CD14-positive monocyte (primary cell): Measurements from ENCODE around the gene UBQLN2. TPM values are rescaled to one million over a fixed set of nuclear protein-coding genes. Genes with fewer than 3 reads are reported as not detected.

ENCODE experiments used
- DNase-seq, 3 donors: peaks; one replicate each; pipeline ENCODE4 v3.0.0-alpha.2; 2011 to 2022
- H2AFZ ChIP-seq: 2 replicates; pipeline ENCODE4 v1.6.0; 2012; ENCODE audit warnings: mild to moderate bottlenecking, low read depth, low read length, inconsistent platforms; ENCODE audit not compliant: insufficient read depth, poor library complexity, severe bottlenecking
- H3K27ac ChIP-seq, 2 donors: 1 replicate in 1 of 2; 2 replicates in 1 of 2; pipeline ENCODE4 v1.5.1; 2012 to 2013; ENCODE audit warnings: low read length in 2 of 2, control low read depth in 1 of 2, inconsistent platforms in 1 of 2, low read depth in 1 of 2, mild to moderate bottlenecking in 1 of 2
- H3K27me3 ChIP-seq, 2 donors: one replicate each; pipeline versions ENCODE4 v1.6.0 to v1.6.1; 2011 to 2013; ENCODE audit warnings: low read length in 2 of 2; ENCODE audit not compliant: control insufficient read depth in 2 of 2, insufficient read depth in 2 of 2
- H3K36me3 ChIP-seq, 2 donors: replicated peaks in 1 of 2; 1 replicate in 1 of 2; 2 replicates in 1 of 2; pipeline versions ENCODE4 v1.5.1 to v1.6.1; 2012 to 2013; ENCODE audit warnings: low read length in 2 of 2, control low read depth in 1 of 2, inconsistent platforms in 1 of 2, mild to moderate bottlenecking in 1 of 2; ENCODE audit not compliant: insufficient read depth in 2 of 2, control insufficient read depth in 1 of 2
- H3K4me1 ChIP-seq, 2 donors: 1 replicate in 1 of 2; 2 replicates in 1 of 2; pipeline versions ENCODE4 v1.5.1 to v1.6.1; 2012 to 2013; ENCODE audit warnings: low read length in 2 of 2, control low read depth in 1 of 2, inconsistent platforms in 1 of 2, mild to moderate bottlenecking in 1 of 2, moderate library complexity in 1 of 2; ENCODE audit not compliant: insufficient read depth in 2 of 2, control insufficient read depth in 1 of 2
- H3K4me2 ChIP-seq: replicated peaks from 2 replicates; pipeline ENCODE3; 2012; ENCODE audit warnings: low read length, moderate library complexity, mild to moderate bottlenecking; ENCODE audit not compliant: poor library complexity, severe bottlenecking; ENCODE audit errors: extremely low read depth
- H3K4me3 ChIP-seq, 3 experiments: fragments of 200-600 bp in 1 of 3; sonication (generic) in 1 of 3; replicated peaks in 1 of 3; 1 replicate in 2 of 3; 2 replicates in 1 of 3; pipeline ENCODE4 v1.5.1; 2011 to 2013; ENCODE audit warnings: low read length in 3 of 3, mild to moderate bottlenecking in 3 of 3, control low read depth in 2 of 3, low read depth in 2 of 3, inconsistent platforms in 1 of 3, moderate library complexity in 1 of 3
- H3K79me2 ChIP-seq: 2 replicates; pipeline ENCODE4 v1.6.0; 2012; ENCODE audit warnings: mild to moderate bottlenecking, control low read depth, inconsistent platforms, low read length, moderate library complexity; ENCODE audit not compliant: insufficient read depth
- H3K9ac ChIP-seq: 2 replicates; pipeline ENCODE4 v1.6.0; 2017; ENCODE audit warnings: low read length, mild to moderate bottlenecking; ENCODE audit not compliant: insufficient read depth, poor library complexity, severe bottlenecking
- H3K9me3 ChIP-seq, 2 donors: replicated peaks in 1 of 2; 1 replicate in 1 of 2; 2 replicates in 1 of 2; pipeline versions ENCODE4 v1.5.1 to v1.6.1; 2012 to 2013; ENCODE audit warnings: low read length in 2 of 2, control low read depth in 1 of 2; ENCODE audit not compliant: control insufficient read depth in 1 of 2, insufficient read depth in 1 of 2
- H4K20me1 ChIP-seq: 2 replicates; pipeline ENCODE4 v1.6.0; 2012; ENCODE audit warnings: mild to moderate bottlenecking, low read length, control low read depth, moderate library complexity; ENCODE audit not compliant: insufficient read depth
- H3K27ac Mint-ChIP-seq, 7 donors: one replicate each; pipeline ENCODE4 v1.8.0; 2020; ENCODE audit warnings: mild to moderate bottlenecking in 7 of 7, mixed read lengths in 7 of 7, moderate library complexity in 6 of 7, inconsistent platforms in 2 of 7
- H3K27me3 Mint-ChIP-seq, 3 donors: one replicate each; pipeline ENCODE4 v1.8.0; 2021 to 2022; ENCODE audit warnings: low read depth in 3 of 3, mild to moderate bottlenecking in 3 of 3, mixed read lengths in 3 of 3, moderate library complexity in 3 of 3, inconsistent platforms in 1 of 3
- H3K36me3 Mint-ChIP-seq, 2 donors: one replicate each; pipeline ENCODE4 v1.8.0; 2020; ENCODE audit warnings: mixed read lengths in 2 of 2, inconsistent platforms in 1 of 2, mild to moderate bottlenecking in 1 of 2
- H3K4me1 Mint-ChIP-seq: one replicate; pipeline ENCODE4 v1.8.0; 2020; ENCODE audit warnings: mild to moderate bottlenecking, mixed read lengths
- H3K4me3 Mint-ChIP-seq, 2 donors: one replicate each; pipeline ENCODE4 v1.8.0; 2020; ENCODE audit warnings: mild to moderate bottlenecking in 2 of 2, mixed read lengths in 2 of 2, moderate library complexity in 1 of 2
- H3K9me3 Mint-ChIP-seq, 7 donors: one replicate each; pipeline ENCODE4 v1.8.0; 2020 to 2022; ENCODE audit warnings: mixed read lengths in 7 of 7, mild to moderate bottlenecking in 6 of 7, moderate library complexity in 6 of 7, inconsistent platforms in 2 of 7
- CTCF ChIP-seq: fragments of 200-600 bp; IDR thresholded peaks from one replicate; pipeline ENCODE4 v1.8.0; 2022; ENCODE audit warnings: antibody characterized with exemption, mild to moderate bottlenecking
- WGBS: methylation state at CpG from one replicate; pipeline ENCODE4 v1.1.5; 2013; ENCODE audit warnings: missing lambda C conversion rate; ENCODE audit not compliant: insufficient coverage; 5-methylcytosine and 5-hydroxymethylcytosine counted together
- intact Hi-C, 2 donors: fragments of 100-400 bp; cut with micrococcal nuclease; formaldehyde crosslinking; loops; one replicate each; pipeline versions ENCODE4 v1.15.0 to v1.15.1; 2023
- polyA plus RNA-seq, 3 donors: library from polyadenylated mRNA; depleted of rRNA in 1 of 3; unstranded in 2 of 3; stranded (reverse) in 1 of 3; fragments of 300-500 nt in 2 of 3; fragments of >200 nt in 1 of 3; fragmentation: Illumina TruSeq in 2 of 3; gene quantifications; 1 replicate in 2 of 3; 2 replicates in 1 of 3; pipeline ENCODE4 v1.2.3, GENCODE V29; 2012 to 2021

Gene UBQLN2
- polyA plus RNA-seq, 3 donors: 12.6 to 38.4 (median 28.8) TPM

GRCh38 chrX:56600141-56600540 lies 36.7 kb downstream of the UBQLN2 start:
- Histone ChIP-seq H3K36me3 (no peaks in the 10 kb centered on the region), H2AFZ (no peak overlapping the region), H3K4me2 (no peak overlapping the region), H3K27ac (no peak overlapping the region), H3K79me2 (no peaks in the 10 kb centered on the region), H3K4me1 (no peaks in the 10 kb centered on the region), H4K20me1 (no peaks in the 10 kb centered on the region), H3K9ac (no peak overlapping the region), H3K27me3 (no peaks in the 10 kb centered on the region), H3K4me3 (no peak overlapping the region), H3K9me3 (peaks cover 0 to 6% of the 10 kb centered on the region in 2 donors)
- TF ChIP-seq CTCF: no peak
- Mint-ChIP-seq H3K4me1 (peaks cover 12% of the 10 kb centered on the region), H3K9me3 (peaks cover 2 to 15% (median 5%) of the 10 kb centered on the region in 7 donors), H3K36me3 (peaks cover 6 to 15% of the 10 kb centered on the region in 2 donors), H3K27me3 (peaks cover 0 to 7% (median 0%) of the 10 kb centered on the region in 3 donors), H3K27ac (no peak overlapping the region), H3K4me3 (no peak overlapping the region)
- WGBS: no CpG with 5 or more reads among the region's 2 CpGs
- intact Hi-C loops: no loop called here
- DNase-seq: no peak

DNA sequence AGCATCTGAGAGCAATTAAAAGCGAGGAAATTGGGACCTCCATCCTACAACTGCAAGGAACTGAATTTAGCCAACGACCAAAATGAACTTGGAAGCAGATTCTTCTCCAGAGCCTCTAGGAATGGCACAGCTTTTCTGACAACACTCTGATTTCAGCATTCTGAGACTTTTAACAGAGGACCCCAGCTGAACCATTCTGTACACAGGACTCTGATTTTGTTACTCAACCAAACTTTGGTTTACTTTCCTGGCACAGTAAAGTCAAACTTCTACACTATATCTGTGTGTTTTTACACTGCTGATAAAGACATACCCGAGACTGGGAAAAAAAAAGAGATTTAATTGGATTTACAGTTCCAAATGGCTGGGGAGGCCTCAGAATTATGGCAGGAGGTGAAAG lies 37.6 kb downstream of the UBQLN2 start:
- intact Hi-C loops: no loop called here
- Mint-ChIP-seq H3K36me3 (peaks cover 6 to 15% of the 10 kb centered on the region in 2 donors), H3K4me3 (no peak overlapping the region), H3K4me1 (peaks cover 3% of the 10 kb centered on the region), H3K27ac (no peak overlapping the region), H3K9me3 (peaks cover 2 to 18% (median 6%) of the 10 kb centered on the region in 7 donors), H3K27me3 (peaks cover 0 to 7% (median 0%) of the 10 kb centered on the region in 3 donors)
- Histone ChIP-seq H3K79me2 (no peaks in the 10 kb centered on the region), H4K20me1 (no peaks in the 10 kb centered on the region), H3K4me1 (no peaks in the 10 kb centered on the region), H2AFZ (no peak overlapping the region), H3K4me2 (no peak overlapping the region), H3K36me3 (no peaks in the 10 kb centered on the region), H3K9ac (no peak overlapping the region), H3K27ac (no peak overlapping the region), H3K4me3 (no peak overlapping the region), H3K27me3 (no peaks in the 10 kb centered on the region), H3K9me3 (peaks cover 7 to 9% of the 10 kb centered on the region in 2 donors)
- TF ChIP-seq CTCF: no peak
- 100% methylated on average over 1 of the region's 3 CpGs for WGBS
- DNase-seq: no peak
